Fibroblast of lung (primary cell): ENCODE measurements around the gene GTSF1L. TPM values are rescaled to one million over a fixed set of nuclear protein-coding genes. Genes with fewer than 3 reads are reported as not detected.

Source experiments
- DNase-seq, 2 donors: peaks; one replicate each; pipeline versions ENCODE4 v3.0.0 to v3.0.0-alpha.2; 2010; ENCODE audit warnings: low read depth in 2 of 2
- H2AFZ ChIP-seq: 2 replicates; pipeline ENCODE4 v1.5.1; 2012; ENCODE audit warnings: low read length, control low read depth, inconsistent platforms
- H3K27ac ChIP-seq: 2 replicates; pipeline ENCODE4 v1.5.1; 2011; ENCODE audit warnings: low read length, control low read depth; ENCODE audit not compliant: insufficient read depth
- H3K27me3 ChIP-seq: 2 replicates; pipeline ENCODE4 v1.5.1; 2011; ENCODE audit warnings: mild to moderate bottlenecking, low read length; ENCODE audit not compliant: control insufficient read depth, insufficient read depth
- H3K36me3 ChIP-seq: 2 replicates; pipeline ENCODE4 v1.5.1; 2011; ENCODE audit warnings: low read length; ENCODE audit not compliant: control insufficient read depth, insufficient read depth
- H3K4me1 ChIP-seq: 2 replicates; pipeline ENCODE4 v1.5.1; 2011; ENCODE audit warnings: low read length; ENCODE audit not compliant: control insufficient read depth, insufficient read depth; ENCODE audit errors: extremely low read depth
- H3K4me2 ChIP-seq: 2 replicates; pipeline ENCODE4 v1.5.1; 2011; ENCODE audit warnings: low read length, control low read depth; ENCODE audit not compliant: insufficient read depth; ENCODE audit errors: extremely low read depth
- H3K4me3 ChIP-seq, 4 experiments: fragments of 200-600 bp in 1 of 4; sonication (generic) in 1 of 4; replicated peaks in 1 of 4; 2 replicates each; pipeline ENCODE4 v1.5.1; 2011 to 2016; ENCODE audit warnings: low read length in 4 of 4, low read depth in 3 of 4, mild to moderate bottlenecking in 3 of 4, control low read depth in 2 of 4, inconsistent platforms in 1 of 4, mixed read lengths in 1 of 4; ENCODE audit not compliant: insufficient read depth in 1 of 4; ENCODE audit errors: control extremely low read depth in 1 of 4
- H3K79me2 ChIP-seq: 2 replicates; pipeline ENCODE4 v1.5.1; 2012; ENCODE audit warnings: mild to moderate bottlenecking, low read length, inconsistent platforms; ENCODE audit not compliant: control insufficient read depth, insufficient read depth
- H3K9ac ChIP-seq: 2 replicates; pipeline ENCODE4 v1.5.1; 2011; ENCODE audit warnings: mild to moderate bottlenecking, low read length, control low read depth; ENCODE audit not compliant: insufficient read depth
- H3K9me3 ChIP-seq: 2 replicates; pipeline ENCODE4 v1.5.1; 2012; ENCODE audit warnings: low read depth, low read length; ENCODE audit not compliant: control insufficient read depth, insufficient read depth
- H4K20me1 ChIP-seq: 2 replicates; pipeline ENCODE4 v1.5.1; 2011; ENCODE audit warnings: low read length; ENCODE audit not compliant: control insufficient read depth, insufficient read depth; ENCODE audit errors: extremely low read depth
- CTCF ChIP-seq, 2 donors: IDR thresholded peaks in 1 of 2; conservative IDR thresholded peaks in 1 of 2; 1 replicate in 1 of 2; 2 replicates in 1 of 2; pipeline ENCODE4 v1.5.1; 2011 to 2012; ENCODE audit warnings: low read length in 2 of 2, control low read depth in 1 of 2, inconsistent platforms in 1 of 2, low read depth in 1 of 2, mild to moderate bottlenecking in 1 of 2
- EZH2 ChIP-seq: IDR thresholded peaks from 2 replicates; pipeline ENCODE4 v1.5.1; 2012; ENCODE audit warnings: low read length, control low read depth, mild to moderate bottlenecking; ENCODE audit errors: missing control alignments
- polyA plus RNA-seq, 2 donors: library from polyadenylated mRNA; depleted of rRNA in 1 of 2; stranded (reverse) in 1 of 2; unstranded in 1 of 2; fragments of >200 nt; gene quantifications; 2 replicates each; pipeline ENCODE4 v1.2.1, GENCODE V29; 2011 to 2012; ENCODE audit warnings: missing spikeins in 1 of 2
- total RNA-seq: library from RNA; depleted of rRNA; stranded (reverse); fragments of >200 nt; gene quantifications from 2 replicates; pipeline ENCODE4 v1.2.1, GENCODE V29; 2014

GTSF1L gene
- total and polyA plus RNA-seq, 2 donors (not counting 1 experiment from before 2014, with no cell fraction given): not detected

- Histone ChIP-seq H3K36me3 (no peaks in the 10 kb centered on the region), H3K4me3 (no peak overlapping the region), H3K27ac (no peak overlapping the region), H3K4me1 (no peaks in the 10 kb centered on the region), H3K9me3 (no peaks in the 10 kb centered on the region), H3K27me3 (no peaks in the 10 kb centered on the region), H3K9ac (no peak overlapping the region), H3K79me2 (no peaks in the 10 kb centered on the region), H2AFZ (no peak overlapping the region), H3K4me2 (no peak overlapping the region), H4K20me1 (no peaks in the 10 kb centered on the region)
- no peak for DNase-seq
- TF ChIP-seq CTCF (conservative IDR thresholded peaks at IDR 0.05 in 1 of 2, IDR thresholded peaks at IDR 0.05 in 1 of 2; ENCODE audit: low read depth in 1 of 2, low read length in 2 of 2) (no peak), EZH2 (no peak)
Observed at GRCh38 chr20:43715511-43715910, 11.3 kb downstream of the GTSF1L start.

- no peak overlapping the region for H3K9ac ChIP-seq
- TF ChIP-seq EZH2: no peak
- no peak for TF ChIP-seq CTCF (conservative IDR thresholded peaks at IDR 0.05 in 1 of 2, IDR thresholded peaks at IDR 0.05 in 1 of 2; ENCODE audit: low read depth in 1 of 2, low read length in 2 of 2)
Observed at GRCh38 chr20:43715044-43715443, 11.8 kb downstream of the GTSF1L start.

GRCh38 chr20:43711098-43711654 lies 15.6 kb downstream of the GTSF1L start:
- Histone ChIP-seq H3K79me2 (no peaks in the 10 kb centered on the region), H3K4me1 (no peaks in the 10 kb centered on the region), H3K9me3 (no peaks in the 10 kb centered on the region), H3K9ac (no peak overlapping the region), H3K4me3 (no peak overlapping the region), H3K4me2 (no peak overlapping the region), H3K36me3 (no peaks in the 10 kb centered on the region), H3K27ac (no peak overlapping the region), H3K27me3 (no peaks in the 10 kb centered on the region), H2AFZ (no peak overlapping the region), H4K20me1 (no peaks in the 10 kb centered on the region)
- no peak for TF ChIP-seq EZH2
- no peak for TF ChIP-seq CTCF (conservative IDR thresholded peaks at IDR 0.05 in 1 of 2, IDR thresholded peaks at IDR 0.05 in 1 of 2; ENCODE audit: low read depth in 1 of 2, low read length in 2 of 2)
- DNase-seq: no peak

More at GRCh38 chr20:43715044-43715443, 11.8 kb downstream of the GTSF1L start:
- no peaks in the 10 kb centered on the region for H3K36me3 ChIP-seq
- H4K20me1 ChIP-seq: no peaks in the 10 kb centered on the region
- H2AFZ ChIP-seq: no peak overlapping the region
- no peak for DNase-seq
- no peak overlapping the region for H3K4me3 ChIP-seq
- H3K4me2 ChIP-seq: no peak overlapping the region
- no peaks in the 10 kb centered on the region for H3K79me2 ChIP-seq
- H3K27me3 ChIP-seq: no peaks in the 10 kb centered on the region
- H3K4me1 ChIP-seq: no peaks in the 10 kb centered on the region
- H3K9me3 ChIP-seq: no peaks in the 10 kb centered on the region
- no peak overlapping the region for H3K27ac ChIP-seq
